DMS79 (cell line): ENCODE results near the gene MYO7A.
A peak's percentile ranks its signal among the peaks of the same experiment; 100 is the strongest.

Experiments
- DNase-seq: peaks from one replicate; lab custom pipeline; 2025; lab: John Stamatoyannopoulos, UW

Gene MYO7A

DNA sequence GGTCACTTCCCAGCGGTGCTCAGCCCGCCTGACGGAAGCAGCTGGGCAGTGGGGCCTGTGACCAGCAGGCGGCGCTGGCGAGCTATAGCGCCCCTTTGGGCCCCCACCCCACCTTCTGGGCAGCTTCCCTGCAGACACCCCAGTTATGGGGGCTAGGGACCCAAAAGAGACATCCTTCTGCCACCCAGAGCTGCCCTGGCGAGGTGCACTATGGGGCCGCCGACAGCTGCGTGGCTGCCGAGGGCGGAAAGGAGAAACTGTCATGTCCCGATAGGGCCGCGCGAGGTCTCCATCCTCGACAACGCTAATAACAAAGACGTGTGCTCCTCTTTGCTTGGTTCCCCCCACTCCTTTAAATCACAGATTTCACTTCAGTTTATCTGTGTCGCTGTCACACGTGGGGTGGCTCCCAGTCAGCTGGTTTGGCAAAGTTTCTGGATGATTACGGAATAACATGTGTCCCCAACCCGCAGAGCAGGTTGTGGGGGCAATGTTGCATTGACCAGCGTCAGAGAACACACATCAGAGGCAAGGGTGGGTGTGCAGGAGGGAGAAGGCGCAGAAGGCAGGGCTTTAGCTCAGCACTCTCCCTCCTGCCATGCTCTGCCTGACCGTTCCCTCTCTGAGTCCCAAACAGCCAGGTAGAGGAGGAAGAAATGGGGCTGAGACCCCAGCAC, 673 bp upstream of the MYO7A start:
- DNase-seq = peak; percentile 74

DNA sequence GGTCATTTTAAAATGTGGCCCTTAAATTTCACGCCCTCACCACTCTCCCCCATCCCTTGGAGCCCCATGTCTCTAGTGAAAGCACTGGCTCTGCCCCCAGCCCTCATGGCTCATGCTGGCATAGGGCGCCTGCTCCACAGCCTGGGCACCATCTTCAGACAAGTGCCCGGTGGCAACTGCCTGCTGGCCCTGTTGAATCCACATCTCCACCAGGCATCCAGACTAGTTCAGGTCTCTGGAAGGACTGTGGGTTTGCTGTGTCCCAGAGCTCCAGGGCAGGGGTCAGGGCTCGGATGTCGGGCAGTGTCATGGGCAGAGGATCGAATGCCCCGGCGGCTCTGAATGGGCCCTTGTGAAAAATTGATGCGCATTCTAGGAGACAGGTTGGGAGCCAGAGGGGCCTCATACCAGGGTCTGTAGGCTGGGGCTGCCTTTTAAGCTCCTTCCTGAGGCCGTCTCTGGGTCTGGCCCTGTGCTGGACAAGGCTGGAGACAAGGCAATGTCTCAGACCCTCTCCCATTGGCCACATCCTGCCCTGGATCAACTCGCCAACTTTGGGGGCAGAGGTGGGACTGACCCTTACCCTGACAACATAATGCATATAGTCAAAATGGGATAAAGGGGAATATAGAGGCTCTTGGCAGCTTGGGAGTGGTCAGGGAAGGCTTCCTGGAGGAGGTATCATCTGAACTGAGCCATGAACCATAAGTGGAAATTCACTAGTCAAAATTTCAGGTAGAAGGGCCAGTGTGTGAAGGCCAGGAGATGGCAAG, 1.2 kb downstream of the MYO7A start:
- DNase-seq = no peak

DNA sequence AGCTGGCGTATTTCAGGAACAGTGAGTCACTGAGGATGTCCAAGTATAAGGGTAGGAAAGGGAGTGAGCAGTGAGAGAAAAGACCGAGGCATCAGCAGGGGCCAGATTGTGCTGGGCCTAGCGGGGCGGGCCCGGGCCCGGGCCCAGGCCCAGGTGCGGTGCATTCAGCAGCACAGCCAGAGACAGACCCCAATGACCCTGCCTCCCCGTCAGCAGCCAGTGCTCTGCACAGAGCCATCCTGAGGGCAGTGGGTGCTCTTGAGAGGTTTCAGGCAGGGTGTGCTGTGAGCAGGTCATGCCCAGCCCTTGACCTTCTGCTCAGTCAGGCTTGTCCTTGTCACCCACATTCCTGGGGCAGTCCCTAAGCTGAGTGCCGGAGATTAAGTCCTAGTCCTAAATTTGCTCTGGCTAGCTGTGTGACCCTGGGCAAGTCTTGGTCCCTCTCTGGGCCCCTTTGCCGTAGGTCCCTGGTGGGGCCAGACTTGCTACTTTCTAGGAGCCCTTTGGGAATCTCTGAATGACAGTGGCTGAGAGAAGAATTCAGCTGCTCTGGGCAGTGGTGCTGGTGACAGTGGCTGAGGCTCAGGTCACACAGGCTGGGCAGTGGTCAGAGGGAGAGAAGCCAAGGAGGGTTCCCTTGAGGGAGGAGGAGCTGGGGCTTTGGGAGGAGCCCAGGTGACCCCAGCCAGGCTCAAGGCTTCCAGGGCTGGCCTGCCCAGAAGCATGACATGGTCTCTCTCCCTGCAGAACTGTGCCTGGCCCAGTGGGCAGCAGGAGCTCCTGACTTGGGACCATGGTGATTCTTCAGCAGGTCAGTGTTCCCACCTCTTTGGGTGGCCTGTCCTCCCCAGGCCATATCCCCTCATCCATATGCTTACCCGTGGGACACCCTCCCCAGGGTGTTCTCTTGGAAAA, 2.1 kb downstream of the MYO7A start:
- no peak for DNase-seq

DNA sequence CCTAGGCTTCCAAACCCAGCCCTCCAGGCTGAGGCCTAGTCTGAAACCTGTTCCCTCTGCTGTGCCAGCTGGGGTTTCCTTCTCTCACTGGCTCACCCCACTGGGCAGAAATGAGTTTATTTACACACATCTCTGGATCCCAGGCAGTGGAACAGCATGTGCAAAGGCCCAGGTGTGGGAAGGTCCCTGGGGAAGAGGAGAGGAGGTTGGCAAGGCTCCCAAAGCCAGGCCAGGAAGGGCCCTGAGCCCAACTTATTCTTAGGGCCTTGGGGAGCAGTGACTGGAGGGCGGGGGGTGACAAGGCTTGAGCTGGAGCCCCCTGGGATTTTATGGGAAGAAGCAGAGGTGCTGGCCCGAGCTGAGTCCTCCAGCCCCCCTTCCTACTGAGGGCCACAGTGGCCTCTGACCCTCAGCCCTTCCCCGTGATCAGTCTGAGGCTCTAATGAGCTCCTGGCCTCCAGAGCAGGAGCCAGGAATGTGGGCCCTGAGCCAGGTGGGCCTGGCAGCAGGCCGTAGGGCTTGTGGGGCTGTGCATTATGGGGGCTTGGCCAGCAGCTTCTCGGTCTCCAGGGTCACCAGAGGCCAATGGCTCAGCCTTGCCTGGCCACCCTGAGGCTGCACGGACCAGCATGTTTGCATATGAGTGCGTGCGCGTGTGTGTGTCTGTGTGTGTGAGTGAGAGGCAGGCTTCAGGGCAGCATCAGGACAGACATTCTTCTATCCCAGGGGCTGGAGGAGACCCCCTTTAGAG, 2.9 kb downstream of the MYO7A start:
- DNase-seq = no peak

DNA sequence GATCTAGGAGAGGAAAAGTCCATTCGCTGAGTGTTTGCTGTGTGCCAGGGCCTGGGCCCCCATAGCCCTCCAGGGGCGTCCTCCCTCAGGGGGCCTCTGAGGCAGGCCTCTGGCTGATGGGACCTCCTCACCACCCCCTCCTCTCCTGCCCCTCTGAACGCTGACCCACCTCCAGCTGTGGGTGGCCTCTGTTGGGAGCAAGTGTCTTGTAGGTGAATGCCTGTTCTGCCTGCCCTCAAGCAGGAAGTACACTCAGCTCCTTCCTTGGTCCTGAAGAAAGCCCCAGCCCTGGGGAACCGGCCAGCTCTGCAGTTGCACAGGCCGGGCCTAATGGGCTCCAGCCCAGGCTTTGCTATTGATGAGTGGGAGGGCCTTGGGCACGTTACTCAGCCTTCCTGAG, 3.5 kb downstream of the MYO7A start:
- no peak for DNase-seq

DNA sequence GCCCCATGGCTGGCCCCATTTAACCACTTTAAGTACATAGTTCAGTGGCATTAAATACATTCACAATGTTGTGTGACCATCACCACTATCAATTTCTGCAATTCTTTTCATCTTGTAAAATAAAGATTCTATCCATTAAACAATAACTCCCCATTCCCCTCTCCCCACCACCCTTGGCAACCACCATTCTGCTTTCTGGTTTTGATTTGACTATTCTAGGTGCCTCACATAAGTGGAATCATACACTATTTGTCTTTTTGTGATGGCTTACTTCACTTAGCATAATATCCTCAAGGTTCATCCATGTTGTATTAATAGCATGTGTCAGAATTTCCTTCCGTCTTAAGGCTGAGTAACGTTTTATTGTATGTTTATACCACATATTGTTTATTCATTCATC, 7.0 kb downstream of the MYO7A start:
- no peak for DNase-seq

DNA sequence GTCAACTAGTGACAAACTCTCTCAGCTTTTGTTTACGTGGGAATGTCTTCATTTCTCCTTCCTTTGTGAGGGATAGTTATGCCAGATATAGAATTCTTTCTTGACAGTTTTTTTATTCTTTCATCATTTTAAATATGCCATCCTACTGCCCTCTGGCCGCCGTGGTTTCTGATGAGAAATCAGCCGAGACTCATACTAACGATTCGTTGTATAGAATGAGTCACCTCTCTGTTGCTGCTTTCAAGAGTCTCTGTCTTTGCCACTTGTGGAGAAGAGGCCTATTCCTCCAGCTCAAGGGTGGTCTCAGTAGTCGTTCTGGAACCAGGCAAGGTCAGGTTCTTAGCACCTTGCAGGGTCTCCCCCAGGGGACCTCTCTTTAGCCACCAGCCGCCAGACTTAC, 8.0 kb downstream of the MYO7A start:
- peak; percentile 38 for DNase-seq

DNA sequence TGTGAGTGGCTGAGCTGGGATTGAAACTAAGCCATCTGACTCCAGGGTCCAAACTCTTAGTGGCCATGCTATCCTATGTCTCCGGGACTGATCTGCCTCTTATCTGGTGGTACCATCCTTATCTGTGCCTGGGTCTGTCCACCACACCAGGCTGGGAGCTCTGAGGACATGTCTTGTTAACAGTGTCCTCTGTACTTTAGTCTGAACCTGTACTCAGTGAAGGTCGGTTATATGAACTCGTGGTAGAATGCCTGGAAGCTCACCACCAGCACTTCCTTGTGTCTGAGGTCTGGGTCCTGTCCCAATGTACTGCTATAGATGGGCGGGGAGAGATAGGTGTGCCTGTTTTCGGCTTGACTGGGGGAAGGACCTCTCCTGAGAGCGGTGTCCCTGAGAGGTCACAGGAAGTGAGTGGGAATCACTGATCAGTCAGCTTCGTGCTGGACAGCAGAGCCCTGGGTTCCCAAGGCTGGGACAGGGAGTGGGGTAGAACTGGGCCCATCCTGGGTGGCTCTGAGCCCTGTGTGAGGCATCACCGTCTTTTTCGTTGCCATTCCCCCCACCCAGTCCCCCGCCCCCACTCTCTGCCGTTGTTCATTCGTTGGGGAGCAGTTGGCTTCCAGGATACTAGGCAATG, 8.9 kb downstream of the MYO7A start:
- no peak for DNase-seq

DNA sequence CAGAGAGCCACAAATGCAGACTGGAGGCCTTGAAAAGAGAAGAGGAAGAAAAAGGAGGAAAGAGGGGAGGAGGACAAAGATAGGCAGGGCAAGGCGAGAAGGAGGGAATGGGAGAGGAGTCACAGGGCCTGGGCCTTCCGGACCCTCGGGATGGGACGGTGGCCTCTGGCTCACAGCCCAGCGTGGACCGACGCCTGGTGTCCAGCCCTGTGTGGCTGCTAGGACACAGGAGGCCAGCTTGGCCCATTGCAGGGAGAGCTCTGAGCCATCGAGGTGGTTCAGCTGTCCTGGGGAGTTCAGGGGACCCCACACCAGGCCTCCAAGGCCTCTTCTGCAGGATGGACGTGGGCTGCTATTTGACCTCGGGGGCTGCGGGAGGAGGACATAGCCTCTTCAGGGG, 9.4 kb downstream of the MYO7A start:
- DNase-seq = no peak

DNA sequence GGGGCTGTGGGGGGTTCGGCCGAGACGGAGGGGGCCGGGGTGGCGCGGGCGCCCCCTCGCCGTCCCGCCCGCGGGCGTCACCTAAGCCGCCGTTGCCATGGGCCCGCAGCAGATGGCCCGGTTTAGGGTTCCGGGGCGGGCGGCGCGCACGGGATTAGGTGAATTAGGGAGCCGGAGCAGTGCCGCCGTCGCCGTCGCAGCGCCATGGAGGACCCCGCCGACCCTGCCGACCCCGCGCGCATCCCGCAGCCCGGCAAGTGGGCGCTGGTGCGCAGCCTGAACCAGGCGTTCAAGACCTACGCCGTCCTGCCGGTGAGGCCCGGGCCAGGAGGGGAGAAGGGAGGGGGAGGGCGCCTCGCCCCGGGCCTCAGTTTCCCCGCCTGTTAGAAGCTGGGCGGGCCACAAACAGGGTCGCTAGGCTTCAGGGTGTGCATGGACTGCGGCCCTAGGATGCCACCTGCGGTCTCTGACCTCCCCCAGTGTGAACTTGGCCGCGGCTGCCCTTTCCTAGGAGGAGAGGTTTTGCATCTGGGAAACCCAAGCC, 10.1 kb downstream of the MYO7A start:
- no peak for DNase-seq

DNA sequence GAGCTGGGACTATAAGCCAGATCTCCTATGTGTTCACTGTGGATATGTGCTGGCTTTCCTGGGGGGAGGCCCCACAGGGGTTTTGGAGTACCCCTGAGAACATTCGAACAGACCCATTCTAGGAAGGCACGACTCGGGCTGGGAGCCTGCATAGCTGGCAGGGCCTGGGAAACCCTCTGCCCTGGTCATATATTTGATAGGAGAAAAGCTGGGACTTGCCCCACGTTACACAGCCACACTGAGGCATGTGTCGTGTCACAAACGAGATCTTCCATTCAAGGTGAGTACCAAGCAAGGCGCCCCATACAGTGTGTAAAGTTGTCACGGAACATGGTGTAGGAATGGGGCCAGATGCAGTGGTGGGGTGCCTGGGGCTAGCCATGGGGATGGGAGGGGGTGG, 11.2 kb downstream of the MYO7A start:
- DNase-seq = no peak

DNA sequence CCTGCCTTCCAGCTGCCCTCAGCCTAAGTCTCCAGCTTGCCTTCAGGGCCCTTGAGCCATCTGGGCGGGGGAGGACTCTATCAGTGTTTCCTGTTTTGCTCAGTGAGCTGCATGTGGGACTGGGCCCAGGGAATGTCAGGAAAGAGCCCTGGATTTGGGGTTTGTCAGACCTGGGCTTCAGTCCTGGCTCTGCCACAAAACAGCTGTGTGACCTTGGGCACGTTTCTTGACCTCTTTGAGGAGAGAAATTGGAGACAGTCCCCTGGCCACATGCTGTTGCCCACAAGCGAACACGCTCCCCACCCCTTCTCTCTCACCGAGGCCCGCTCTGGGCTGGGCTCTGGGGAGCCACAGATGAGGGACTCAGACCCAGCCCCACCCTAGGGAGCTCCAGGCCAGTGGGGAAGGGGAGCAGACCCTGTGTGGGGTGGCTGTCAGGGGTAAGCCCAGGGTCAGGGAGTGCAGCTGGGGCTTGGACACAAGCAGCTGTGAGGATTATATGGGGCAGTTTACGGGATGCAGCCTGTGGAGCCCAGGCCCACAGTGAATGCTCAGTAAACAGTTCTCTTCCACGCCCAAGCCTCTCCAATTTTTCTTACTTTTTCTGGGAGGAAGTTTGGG, 12.3 kb downstream of the MYO7A start:
- DNase-seq = no peak

DNA sequence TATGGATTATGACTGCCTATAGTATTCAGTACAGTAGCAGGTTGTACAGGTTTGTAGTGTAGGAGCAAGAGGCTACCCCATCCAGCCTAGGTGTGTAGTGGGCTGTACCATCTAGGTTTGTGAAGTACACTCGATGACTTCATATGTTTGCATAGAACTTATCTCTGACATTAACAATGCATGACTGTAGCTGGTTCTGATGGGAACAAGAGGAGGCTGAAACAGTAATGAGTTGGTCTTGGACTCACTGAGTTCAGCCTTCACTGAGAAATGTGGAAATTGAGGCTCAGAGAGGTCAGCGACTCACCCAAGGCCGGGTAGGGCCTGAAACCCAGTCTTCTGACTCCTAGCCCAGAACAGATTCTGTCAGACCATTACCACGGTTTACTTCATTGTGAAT, 13.0 kb downstream of the MYO7A start:
- DNase-seq = peak; percentile 88

DNA sequence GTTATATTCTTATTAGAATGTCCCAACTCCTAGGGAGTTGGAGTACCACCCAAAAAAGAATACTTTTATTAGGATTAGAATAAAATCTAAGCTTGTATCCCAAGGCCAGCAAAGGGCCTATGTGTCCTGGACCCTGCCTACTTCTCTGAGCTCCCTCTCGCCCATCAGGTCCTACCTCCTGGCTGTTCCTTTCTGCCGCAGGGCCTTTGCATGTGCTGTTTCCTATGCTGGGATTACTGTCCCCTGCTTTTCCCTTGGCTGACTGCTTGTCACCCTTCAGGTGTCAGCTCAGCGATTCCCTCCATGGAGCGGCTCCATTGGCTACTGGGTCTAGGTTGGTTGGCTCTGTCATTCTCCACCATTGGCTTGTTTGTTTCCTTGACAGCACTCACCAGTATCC, 13.4 kb downstream of the MYO7A start:
- no peak for DNase-seq

DNA sequence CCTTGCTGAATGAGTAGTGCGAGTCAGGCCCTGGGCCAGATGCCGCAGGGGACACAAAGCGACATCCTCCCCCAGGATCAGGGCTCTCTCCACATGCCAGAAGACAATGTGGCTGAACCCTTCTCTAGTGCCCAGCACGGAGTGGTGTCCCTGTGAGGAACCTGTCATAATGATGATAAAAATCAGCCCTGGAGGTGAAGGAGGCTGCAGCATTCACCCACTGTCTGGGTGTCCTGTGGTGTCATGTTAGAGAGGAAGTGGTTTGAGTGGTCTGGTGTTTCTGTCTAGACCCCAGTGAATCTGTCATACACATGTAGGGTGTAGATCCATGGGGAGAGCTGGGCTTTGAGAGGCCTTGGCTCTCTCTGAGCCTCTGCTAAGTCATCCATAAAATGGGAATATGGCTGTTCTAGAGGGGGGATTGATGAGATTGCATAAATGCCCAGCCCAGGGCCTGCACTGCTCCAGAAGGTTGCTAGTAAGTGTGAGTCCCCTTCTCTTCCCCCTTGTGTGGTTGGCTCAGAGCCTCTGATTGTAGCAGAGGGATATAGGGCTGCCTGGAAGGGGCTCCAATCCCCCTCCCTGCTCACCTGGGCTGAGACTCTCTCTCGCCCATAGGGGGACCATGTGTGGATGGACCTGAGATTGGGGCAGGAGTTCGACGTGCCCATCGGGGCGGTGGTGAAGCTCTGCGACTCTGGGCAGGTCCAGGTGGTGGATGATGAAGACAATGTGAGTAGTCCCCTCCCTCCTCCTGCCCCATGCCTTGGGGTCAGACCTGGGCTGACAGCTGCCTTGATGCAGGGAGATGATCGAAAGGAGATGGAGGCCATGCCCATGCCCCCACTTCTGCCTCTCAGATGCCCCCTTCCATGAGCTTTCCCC, 14.3 kb downstream of the MYO7A start:
- DNase-seq = no peak

DNA sequence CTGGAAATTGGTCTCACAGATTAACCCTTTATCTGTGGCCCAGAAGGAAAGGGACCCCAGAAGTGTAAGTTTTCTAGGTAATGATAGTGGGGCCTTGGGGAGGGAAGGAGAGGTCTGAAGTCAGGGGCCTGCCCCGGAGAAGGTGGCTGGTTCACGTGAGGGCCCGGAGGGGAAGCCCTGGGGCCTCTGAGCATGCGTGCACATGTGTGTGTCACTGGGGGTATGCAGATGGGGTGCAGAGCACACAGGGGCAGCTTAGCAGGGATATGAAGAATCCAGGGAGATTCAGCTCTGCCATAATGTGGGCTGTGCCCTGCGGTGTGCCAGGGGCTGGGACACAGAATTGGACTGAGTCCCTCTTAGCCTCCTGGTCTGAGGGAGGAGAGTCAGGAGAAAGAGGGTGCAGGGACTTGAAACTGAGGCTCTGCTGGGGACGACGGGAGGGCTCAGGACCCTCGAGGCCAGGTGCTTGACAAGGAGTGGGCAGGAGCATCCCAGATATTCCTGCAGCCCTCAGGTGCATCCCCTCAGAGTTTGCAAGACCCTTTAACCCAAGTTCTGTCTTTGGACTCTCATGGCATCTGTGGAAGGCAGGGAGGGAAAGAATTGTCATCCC, 15.5 kb downstream of the MYO7A start:
- DNase-seq = no peak

DNA sequence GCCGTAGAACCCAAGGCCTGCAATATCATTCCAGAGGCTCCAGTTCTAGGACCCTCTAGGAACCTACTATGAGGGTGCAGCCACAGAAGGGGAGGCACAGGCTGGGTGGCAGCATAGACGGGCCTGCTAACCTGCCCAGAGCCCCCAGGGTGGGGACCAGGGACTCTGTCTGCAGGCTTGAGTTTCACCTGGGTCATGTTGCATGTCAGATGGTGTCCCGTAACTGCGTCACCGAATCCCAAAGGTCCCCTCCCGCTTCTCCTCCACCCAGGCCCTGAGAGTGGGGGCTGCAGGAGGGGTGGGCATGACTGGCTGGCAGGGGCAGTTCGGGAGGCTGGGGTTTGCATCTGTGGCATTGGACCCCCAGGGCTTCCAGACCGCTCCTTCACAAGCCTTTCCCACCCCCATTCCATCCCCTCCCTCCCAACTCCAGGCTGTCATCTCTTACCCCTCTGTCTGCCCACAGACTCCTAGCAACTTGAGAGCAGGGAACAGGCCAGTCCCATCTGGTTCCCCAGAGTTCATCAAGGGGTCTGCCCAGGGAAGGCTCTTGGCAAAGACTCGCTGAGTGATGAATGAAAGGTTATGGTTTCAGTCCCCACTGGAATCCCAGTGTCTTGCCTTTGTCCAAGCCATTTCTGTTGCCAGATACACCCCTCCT, 16.3 kb downstream of the MYO7A start:
- no peak for DNase-seq

DNA sequence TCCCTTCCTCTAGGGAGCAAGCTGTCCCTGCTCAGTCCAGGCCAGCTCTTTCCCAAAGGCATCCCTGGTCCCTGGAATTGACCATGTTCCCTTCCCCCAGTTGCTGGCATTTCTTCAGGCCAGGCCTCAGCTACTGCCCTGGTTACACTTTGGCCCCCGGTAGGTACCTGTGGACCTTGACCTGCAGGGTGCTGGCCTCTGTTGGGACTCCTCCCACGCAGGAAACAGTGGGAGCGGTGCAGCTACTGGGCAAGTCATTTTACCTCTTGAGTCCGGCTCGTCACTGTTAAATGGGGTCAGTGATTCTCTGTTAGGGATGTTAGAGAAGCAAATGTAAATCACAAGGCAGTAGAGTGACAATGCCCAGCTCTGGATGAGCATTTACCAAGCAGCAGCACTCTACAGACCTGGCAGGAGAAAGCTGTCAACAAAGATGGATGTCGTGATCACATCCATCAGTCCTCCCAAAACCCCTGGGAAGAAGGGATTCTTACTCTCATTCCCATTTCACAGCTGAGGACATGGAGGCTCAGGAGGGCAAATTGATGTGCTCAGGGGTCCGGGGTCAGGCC, 16.9 kb downstream of the MYO7A start:
- no peak for DNase-seq
